OCI-LY1 (cell line): ENCODE measurements around the gene PAX5.
A peak's percentile ranks its signal among the peaks of the same experiment; 100 is the strongest.
"Not testable (repeated sequence)": the region's sequence is repeated elsewhere in the genome, so short reads cannot be mapped to it uniquely, and the experiment has no call there.

Experiments
- H2AFZ ChIP-seq: fragments of 200-600 bp; sonication (generic), shearing (Covaris generic); 2 replicates; pipeline ENCODE4 v1.6.0; 2014; ENCODE audit warnings: antibody characterized with exemption, mild to moderate bottlenecking, low read length
- H3F3A ChIP-seq: fragments of 200-600 bp; sonication (generic), shearing (Covaris generic); 2 replicates; pipeline ENCODE4 v1.6.0; 2014; ENCODE audit warnings: mild to moderate bottlenecking, antibody characterized with exemption, low read length, moderate library complexity; ENCODE audit not compliant: insufficient read depth
- H3K27ac ChIP-seq: fragments of 200-600 bp; sonication (generic); 2 replicates; pipeline ENCODE4 v1.5.1; 2014; ENCODE audit warnings: low read length, mixed run types, mild to moderate bottlenecking, low read depth; ENCODE audit not compliant: poor library complexity, severe bottlenecking
- H3K27me3 ChIP-seq: fragments of 200-600 bp; sonication (generic); 2 replicates; pipeline ENCODE4 v1.6.0; 2014; ENCODE audit warnings: antibody characterized with exemption, mild to moderate bottlenecking, low read length, moderate library complexity; ENCODE audit not compliant: insufficient read depth
- H3K36me3 ChIP-seq: fragments of 200-600 bp; sonication (generic); 2 replicates; pipeline ENCODE4 v1.6.1; 2014; ENCODE audit warnings: mild to moderate bottlenecking, antibody characterized with exemption, low read length, moderate library complexity, mixed read lengths; ENCODE audit not compliant: insufficient read depth
- H3K4me1 ChIP-seq: fragments of 200-600 bp; sonication (generic); 2 replicates; pipeline ENCODE4 v1.5.1; 2014; ENCODE audit warnings: mild to moderate bottlenecking, low read length, moderate library complexity; ENCODE audit not compliant: insufficient read depth, severe bottlenecking
- H3K4me2 ChIP-seq: fragments of 200-600 bp; sonication (generic), shearing (Covaris generic); 2 replicates; pipeline ENCODE4 v1.6.1; 2014; ENCODE audit warnings: low read length
- H3K4me3 ChIP-seq: fragments of 200-600 bp; sonication (generic); 2 replicates; pipeline ENCODE4 v1.5.1; 2014; ENCODE audit warnings: low read length, low read depth, mild to moderate bottlenecking, mixed read lengths; ENCODE audit not compliant: poor library complexity, severe bottlenecking
- H3K79me2 ChIP-seq: fragments of 200-600 bp; shearing (Covaris generic); 2 replicates; pipeline ENCODE4 v1.6.1; 2016; ENCODE audit warnings: mixed run types, low read length, mixed read lengths; ENCODE audit not compliant: insufficient read depth
- H3K9ac ChIP-seq: fragments of 200-600 bp; sonication (generic), shearing (Covaris generic); 2 replicates; pipeline ENCODE4 v1.6.1; 2014; ENCODE audit warnings: mild to moderate bottlenecking, low read length, mixed read lengths
- H3K9me2 ChIP-seq: fragments of 200-600 bp; sonication (generic), shearing (Covaris generic); 2 replicates; pipeline ENCODE4 v1.6.1; 2014; ENCODE audit warnings: low read depth, mild to moderate bottlenecking, low read length, mixed read lengths
- H3K9me3 ChIP-seq: fragments of 200-600 bp; shearing (Covaris generic); 2 replicates; pipeline ENCODE4 v1.6.1; 2014; ENCODE audit warnings: low read length, mixed read lengths
- H4K20me1 ChIP-seq: fragments of 200-600 bp; sonication (generic), shearing (Covaris generic); 2 replicates; pipeline ENCODE4 v1.6.0; 2016; ENCODE audit warnings: mild to moderate bottlenecking, low read length; ENCODE audit not compliant: insufficient read depth
- CTCF ChIP-seq: fragments of 200-600 bp; sonication (generic), shearing (Covaris generic); IDR thresholded peaks from 2 replicates; pipeline ENCODE4 v1.5.1; 2017; ENCODE audit warnings: mild to moderate bottlenecking, antibody characterized with exemption, low read length, moderate library complexity, mixed read lengths
- EZH2 ChIP-seq: fragments of 200-600 bp; sonication (generic), shearing (Covaris generic); IDR thresholded peaks from 2 replicates; pipeline ENCODE4 v1.8.0; 2017; ENCODE audit warnings: borderline replicate concordance, mixed run types, mild to moderate bottlenecking, antibody characterized with exemption, low read length, moderate library complexity, mixed read lengths

PAX5 gene

GRCh38 chr9:37033682-37034304 lies at the start of gene PAX5:
PAX5 (minus strand) TSS chr9:37034268; CDS start chr9:37034031, 237 bp downstream.
- Histone ChIP-seq H3K36me3 (no peaks in the 10 kb centered on the region), H3K9me2 (no peaks in the 10 kb centered on the region), H3K27me3 (no peaks in the 10 kb centered on the region), H4K20me1 (no peaks in the 10 kb centered on the region), H3F3A (peaks cover 2% of the 10 kb centered on the region; the same call in 1 of the 2 replicates), H3K9me3 (no peaks in the 10 kb centered on the region), H3K4me2 (peak within 1 kb of the TSS; percentile 88), H3K9ac (peak within 1 kb of the TSS; percentile 94), H3K79me2 (peaks cover 47% of the 10 kb centered on the region), H3K4me3 (peak within 1 kb of the TSS; percentile 82), H3K4me1 (peaks cover 81% of the 10 kb centered on the region), H2AFZ (no peak within 1 kb of the TSS), H3K27ac (peak within 1 kb of the TSS; percentile 97)
- TF ChIP-seq EZH2 = no peak
- TF ChIP-seq CTCF = no peak

GRCh38 chr9:37083654-37084053 lies 49.6 kb upstream of the PAX5 start:
- Histone ChIP-seq H3K27ac (peak overlapping the region; percentile 53), H3K9me2 (no peaks in the 10 kb centered on the region), H3K36me3 (peaks cover 73% of the 10 kb centered on the region), H3K4me2 (peak overlapping the region; percentile 85), H4K20me1 (no peaks in the 10 kb centered on the region), H3F3A (no peaks in the 10 kb centered on the region; the same call in 1 of the 2 replicates), H3K79me2 (peaks cover 88% of the 10 kb centered on the region), H3K4me1 (peaks cover 60% of the 10 kb centered on the region), H3K9me3 (no peaks in the 10 kb centered on the region), H3K27me3 (no peaks in the 10 kb centered on the region), H3K4me3 (peak overlapping the region; percentile 99), H2AFZ (no peak overlapping the region), H3K9ac (peak overlapping the region; percentile 99)
- TF ChIP-seq CTCF (no peak), EZH2 (no peak)

- peaks cover 59% of the 10 kb centered on the region for H3K36me3 ChIP-seq
- H3K4me2 ChIP-seq = peak overlapping the region; percentile 85
- H4K20me1 ChIP-seq = no peaks in the 10 kb centered on the region
- no peaks in the 10 kb centered on the region for H3K27me3 ChIP-seq
- H3K9me3 ChIP-seq = no peaks in the 10 kb centered on the region
- peak overlapping the region; percentile 100 for H3K27ac ChIP-seq
- peak overlapping the region; percentile 99 for H3K9ac ChIP-seq
- no peaks in the 10 kb centered on the region for H3K9me2 ChIP-seq
- no peak for TF ChIP-seq CTCF
- TF ChIP-seq EZH2 = no peak
- no peak overlapping the region for H2AFZ ChIP-seq
- H3K4me1 ChIP-seq = peaks cover 72% of the 10 kb centered on the region
- no peaks in the 10 kb centered on the region; the same call in 1 of the 2 replicates for H3F3A ChIP-seq
- H3K79me2 ChIP-seq = peaks cover 81% of the 10 kb centered on the region
- H3K4me3 ChIP-seq = peak overlapping the region; percentile 99
Measured at GRCh38 chr9:37082214-37082765, 48.2 kb upstream of the PAX5 start.

- not testable (repeated sequence) for H2AFZ ChIP-seq, H4K20me1 ChIP-seq, H3F3A ChIP-seq, H3K9me2 ChIP-seq, H3K27me3 ChIP-seq, H3K9me3 ChIP-seq
- peak overlapping the region; percentile 99 for H3K9ac ChIP-seq
- H3K36me3 ChIP-seq = peaks cover 51% of the 10 kb centered on the region
- peak overlapping the region; percentile 99 for H3K4me3 ChIP-seq
- H3K79me2 ChIP-seq = peaks cover 73% of the 10 kb centered on the region
- H3K4me2 ChIP-seq = peak overlapping the region; percentile 85
- H3K27ac ChIP-seq = peak overlapping the region; percentile 100
- H3K4me1 ChIP-seq = peaks cover 79% of the 10 kb centered on the region
Measured at GRCh38 chr9:37081507-37081906, 47.4 kb upstream of the PAX5 start.

GRCh38 chr9:37080165-37080628 lies 46.1 kb upstream of the PAX5 start:
- H3K4me2 ChIP-seq = peak overlapping the region; percentile 85
- H4K20me1 ChIP-seq, H3K27me3 ChIP-seq, H3K9me2 ChIP-seq, H2AFZ ChIP-seq, H3K9me3 ChIP-seq, H3F3A ChIP-seq: not testable (repeated sequence)
- H3K4me3 ChIP-seq = peak overlapping the region; percentile 99
- peaks cover 82% of the 10 kb centered on the region for H3K4me1 ChIP-seq
- peak overlapping the region; percentile 100 for H3K27ac ChIP-seq
- peaks cover 60% of the 10 kb centered on the region for H3K79me2 ChIP-seq
- H3K36me3 ChIP-seq = peaks cover 38% of the 10 kb centered on the region
- peak overlapping the region; percentile 99 for H3K9ac ChIP-seq
